ENCODE data around the gene TDP1. TPM values are rescaled to one million over a fixed set of nuclear protein-coding genes. Genes with fewer than 3 reads are reported as not detected.

The TDP1 gene
- total and polyA plus RNA-seq, 2 of the 13 experiments (the other 11 are each of a cell fraction or from before 2014, with no cell fraction given), result 16.4 to 31.2 TPM

DNA sequence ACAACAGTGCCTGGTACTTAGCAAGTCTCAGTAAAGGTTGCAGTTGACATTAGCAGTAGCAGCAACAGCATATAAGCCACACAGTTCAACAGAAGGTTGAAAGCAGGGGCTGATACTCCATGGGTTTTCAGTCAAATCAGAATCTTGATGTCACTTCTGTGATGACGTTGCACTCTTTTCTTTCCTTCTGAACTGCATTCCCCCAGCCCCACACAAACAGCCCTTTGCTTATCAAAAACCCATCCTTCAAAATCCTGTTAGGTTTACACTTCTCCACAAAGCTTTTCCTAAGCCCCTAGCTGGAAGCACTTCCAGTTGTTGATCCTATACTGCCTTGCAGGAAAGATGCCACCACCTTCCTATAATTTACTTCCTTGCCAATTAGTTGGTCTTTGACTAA, 72.1 kb downstream of the TDP1 start:
- FAIRE-seq, result no peak

DNA sequence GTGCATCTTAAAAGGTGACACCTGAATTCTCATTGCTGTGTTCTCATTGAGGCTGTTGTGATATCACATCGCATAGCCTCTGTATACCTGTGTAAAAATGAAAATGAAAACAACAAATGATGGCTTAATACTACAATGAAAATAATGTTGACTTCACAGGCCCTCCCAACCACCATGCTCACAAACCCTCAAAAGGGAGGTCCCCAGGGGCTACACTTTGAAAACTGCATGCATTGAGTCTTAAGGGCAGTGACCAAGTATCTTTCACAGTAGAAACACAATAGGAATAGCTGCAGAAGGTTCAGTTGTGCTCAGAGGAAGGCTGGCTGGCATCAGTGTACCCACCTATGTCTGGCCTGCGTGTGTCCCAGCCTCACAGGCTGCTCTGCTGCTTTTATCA, 78.4 kb downstream of the TDP1 start:
- H3K4me3 ChIP-seq (replicated peaks in 1 of 3; ENCODE audit: insufficient read depth in 1 of 3, low read depth in 2 of 3, low read length in 3 of 3), result no peak overlapping the region
- intact Hi-C loops (cut with micrococcal nuclease; ENCODE audit: unreplicated experiment), result no loop called here
- 92% methylated on average over 1 of the region's 2 CpGs for WGBS (ENCODE audit: low lambda C conversion rate)
- TF ChIP-seq, protein P1, sequence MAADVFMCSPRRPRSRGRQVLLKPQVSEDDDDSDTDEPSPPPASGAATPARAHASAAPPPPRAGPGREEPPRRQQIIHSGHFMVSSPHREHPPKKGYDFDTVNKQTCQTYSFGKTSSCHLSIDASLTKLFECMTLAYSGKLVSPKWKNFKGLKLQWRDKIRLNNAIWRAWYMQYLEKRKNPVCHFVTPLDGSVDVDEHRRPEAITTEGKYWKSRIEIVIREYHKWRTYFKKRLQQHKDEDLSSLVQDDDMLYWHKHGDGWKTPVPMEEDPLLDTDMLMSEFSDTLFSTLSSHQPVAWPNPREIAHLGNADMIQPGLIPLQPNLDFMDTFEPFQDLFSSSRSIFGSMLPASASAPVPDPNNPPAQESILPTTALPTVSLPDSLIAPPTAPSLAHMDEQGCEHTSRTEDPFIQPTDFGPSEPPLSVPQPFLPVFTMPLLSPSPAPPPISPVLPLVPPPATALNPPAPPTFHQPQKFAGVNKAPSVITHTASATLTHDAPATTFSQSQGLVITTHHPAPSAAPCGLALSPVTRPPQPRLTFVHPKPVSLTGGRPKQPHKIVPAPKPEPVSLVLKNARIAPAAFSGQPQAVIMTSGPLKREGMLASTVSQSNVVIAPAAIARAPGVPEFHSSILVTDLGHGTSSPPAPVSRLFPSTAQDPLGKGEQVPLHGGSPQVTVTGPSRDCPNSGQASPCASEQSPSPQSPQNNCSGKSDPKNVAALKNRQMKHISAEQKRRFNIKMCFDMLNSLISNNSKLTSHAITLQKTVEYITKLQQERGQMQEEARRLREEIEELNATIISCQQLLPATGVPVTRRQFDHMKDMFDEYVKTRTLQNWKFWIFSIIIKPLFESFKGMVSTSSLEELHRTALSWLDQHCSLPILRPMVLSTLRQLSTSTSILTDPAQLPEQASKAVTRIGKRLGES (CRISPR knock-in tag; IDR thresholded peaks at IDR 0.05; ENCODE audit: borderline replicate concordance), result no peak
- no peak for TF ChIP-seq DR1 (CRISPR knock-in tag; IDR thresholded peaks at IDR 0.05)
- no peak for TF ChIP-seq RXRB (CRISPR knock-in tag; IDR thresholded peaks at IDR 0.05; ENCODE audit: borderline replicate concordance)
- TF ChIP-seq ZBTB3 (CRISPR knock-in tag; IDR thresholded peaks at IDR 0.05; ENCODE audit: borderline replicate concordance, low read depth), result no peak
- TF ChIP-seq NFE2L2 (IDR thresholded peaks at IDR 0.05; ENCODE audit: low read length), result no peak
- TF ChIP-seq PAF1 (CRISPR knock-in tag; IDR thresholded peaks at IDR 0.05), result no peak
- no peak for TF ChIP-seq SMAD1 (CRISPR knock-in tag; IDR thresholded peaks at IDR 0.05; ENCODE audit: borderline replicate concordance, low read depth)

More for the DNA sequence above, 72.1 kb downstream of the TDP1 start:
- no peak overlapping the region for H2AFZ ChIP-seq (ENCODE audit: low read length)
- ATAC-seq (no peak), DNase-seq (ENCODE audit: low spot score) (no peak)
- WGBS (ENCODE audit: low lambda C conversion rate), result 100% methylated on average over 1 of the region's 1 CpG
- no peak overlapping the region for H3K27ac ChIP-seq (ENCODE audit: extremely low read length, insufficient read depth, low read length)
- no peak overlapping the region for H3K4me3 ChIP-seq (replicated peaks in 1 of 3; ENCODE audit: insufficient read depth in 1 of 3, low read depth in 2 of 3, low read length in 3 of 3)
- CTCF ChIA-PET (ENCODE audit: low intra/inter-chr PET ratio, low total read pairs), result no interaction called here
- H3K9ac ChIP-seq (ENCODE audit: insufficient read depth, low read depth, low read length), result no peak overlapping the region
- no peaks in the 10 kb centered on the region for H3K27me3 ChIP-seq (ENCODE audit: control insufficient read depth in 1 of 2, insufficient read depth in 2 of 2, low read length in 2 of 2)
- H3K36me3 ChIP-seq (replicated peaks in 1 of 2; ENCODE audit: control insufficient read depth in 1 of 2, insufficient read depth in 2 of 2, low read length in 2 of 2), result peaks cover 8 to 25% of the 10 kb centered on the region in 2 experiments; a peak in 4 of 5 replicates
- POLR2A ChIA-PET, result no interaction called here
- H4K20me1 ChIP-seq (ENCODE audit: insufficient read depth, low read length), result no peaks in the 10 kb centered on the region
- intact Hi-C loops (cut with micrococcal nuclease; ENCODE audit: unreplicated experiment) (no loop called here), in situ Hi-C loops (cut with HindIII; ENCODE audit: extremely low pct_ligation_motif_present, low pct_unique_long_range_greater_than_20kb) (no loop called here)
- BruUV-seq (replicated peaks), result no TSS peak
- no peak overlapping the region for H3K4me2 ChIP-seq (ENCODE audit: low read depth, low read length)
- TF ChIP-seq ZBTB38 (CRISPR knock-in tag; IDR thresholded peaks at IDR 0.05) (no peak), NR1H2 (CRISPR knock-in tag; IDR thresholded peaks at IDR 0.05; ENCODE audit: borderline replicate concordance, low read depth) (no peak), FLYWCH1 (CRISPR knock-in tag; IDR thresholded peaks at IDR 0.05) (no peak)
- TF ChIP-seq, protein P2, sequence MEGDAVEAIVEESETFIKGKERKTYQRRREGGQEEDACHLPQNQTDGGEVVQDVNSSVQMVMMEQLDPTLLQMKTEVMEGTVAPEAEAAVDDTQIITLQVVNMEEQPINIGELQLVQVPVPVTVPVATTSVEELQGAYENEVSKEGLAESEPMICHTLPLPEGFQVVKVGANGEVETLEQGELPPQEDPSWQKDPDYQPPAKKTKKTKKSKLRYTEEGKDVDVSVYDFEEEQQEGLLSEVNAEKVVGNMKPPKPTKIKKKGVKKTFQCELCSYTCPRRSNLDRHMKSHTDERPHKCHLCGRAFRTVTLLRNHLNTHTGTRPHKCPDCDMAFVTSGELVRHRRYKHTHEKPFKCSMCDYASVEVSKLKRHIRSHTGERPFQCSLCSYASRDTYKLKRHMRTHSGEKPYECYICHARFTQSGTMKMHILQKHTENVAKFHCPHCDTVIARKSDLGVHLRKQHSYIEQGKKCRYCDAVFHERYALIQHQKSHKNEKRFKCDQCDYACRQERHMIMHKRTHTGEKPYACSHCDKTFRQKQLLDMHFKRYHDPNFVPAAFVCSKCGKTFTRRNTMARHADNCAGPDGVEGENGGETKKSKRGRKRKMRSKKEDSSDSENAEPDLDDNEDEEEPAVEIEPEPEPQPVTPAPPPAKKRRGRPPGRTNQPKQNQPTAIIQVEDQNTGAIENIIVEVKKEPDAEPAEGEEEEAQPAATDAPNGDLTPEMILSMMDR (CRISPR knock-in tag; IDR thresholded peaks at IDR 0.05), result no peak
- TF ChIP-seq, protein P3, sequence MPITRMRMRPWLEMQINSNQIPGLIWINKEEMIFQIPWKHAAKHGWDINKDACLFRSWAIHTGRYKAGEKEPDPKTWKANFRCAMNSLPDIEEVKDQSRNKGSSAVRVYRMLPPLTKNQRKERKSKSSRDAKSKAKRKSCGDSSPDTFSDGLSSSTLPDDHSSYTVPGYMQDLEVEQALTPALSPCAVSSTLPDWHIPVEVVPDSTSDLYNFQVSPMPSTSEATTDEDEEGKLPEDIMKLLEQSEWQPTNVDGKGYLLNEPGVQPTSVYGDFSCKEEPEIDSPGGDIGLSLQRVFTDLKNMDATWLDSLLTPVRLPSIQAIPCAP (CRISPR knock-in tag; IDR thresholded peaks at IDR 0.05; ENCODE audit: low read depth), result no peak
- no peaks in the 10 kb centered on the region for H3K9me3 ChIP-seq (ENCODE audit: low read length)
- H3K4me1 ChIP-seq (ENCODE audit: insufficient read depth, low read length), result no peaks in the 10 kb centered on the region
- no peaks in the 10 kb centered on the region for H3K79me2 ChIP-seq (ENCODE audit: insufficient read depth, low read length)

More for the DNA sequence above, 78.4 kb downstream of the TDP1 start:
- Histone ChIP-seq H3K9me3 (ENCODE audit: low read length) (no peaks in the 10 kb centered on the region), H3K27me3 (ENCODE audit: control insufficient read depth in 1 of 2, insufficient read depth in 2 of 2, low read length in 2 of 2) (no peaks in the 10 kb centered on the region), H3K36me3 (replicated peaks in 1 of 2; ENCODE audit: control insufficient read depth in 1 of 2, insufficient read depth in 2 of 2, low read length in 2 of 2) (peaks cover 8 to 34% of the 10 kb centered on the region in 2 experiments; a peak in 4 of 5 replicates), H3K4me2 (ENCODE audit: low read depth, low read length) (no peak overlapping the region), H2AFZ (ENCODE audit: low read length) (no peak overlapping the region), H4K20me1 (ENCODE audit: insufficient read depth, low read length) (no peaks in the 10 kb centered on the region), H3K79me2 (ENCODE audit: insufficient read depth, low read length) (no peaks in the 10 kb centered on the region), H3K9ac (ENCODE audit: insufficient read depth, low read depth, low read length) (no peak overlapping the region), H3K27ac (ENCODE audit: extremely low read length, insufficient read depth, low read length) (no peak overlapping the region), H3K4me1 (ENCODE audit: insufficient read depth, low read length) (no peaks in the 10 kb centered on the region)
- FAIRE-seq, result no peak
- ATAC-seq, result no peak
- CTCF ChIA-PET (ENCODE audit: low intra/inter-chr PET ratio, low total read pairs), result no interaction called here
- in situ Hi-C loops (cut with HindIII; ENCODE audit: extremely low pct_ligation_motif_present, low pct_unique_long_range_greater_than_20kb), result no loop called here
- POLR2A ChIA-PET, result no interaction called here
- no peak for DNase-seq (ENCODE audit: low spot score)
- no TSS peak for BruUV-seq (replicated peaks)

All from HepG2 (cell line).